ENCODE data around the gene UBA1.
A peak's percentile ranks its signal among the peaks of the same experiment; 100 is the strongest.

UBA1 gene

GRCh38 chrX:47189906-47190305 lies 3.7 kb upstream of the UBA1 start:
- no peak for DNase-seq (ENCODE audit: low spot score)

GRCh38 chrX:47190445-47191269 lies 3.0 kb upstream of the UBA1 start:
- DNase-seq (ENCODE audit: low spot score), result peak; percentile 88

- no peak for DNase-seq (ENCODE audit: low spot score)
These were observed 2.3 kb upstream of the UBA1 start for GRCh38 chrX:47191331-47191730.

GRCh38 chrX:47191806-47192401 lies 1.7 kb upstream of the UBA1 start:
- no peak for DNase-seq (ENCODE audit: low spot score)

- DNase-seq (ENCODE audit: low spot score), result no peak
These were observed 662 bp downstream of the UBA1 start for GRCh38 chrX:47194194-47194787.

GRCh38 chrX:47196098-47196497 lies 2.5 kb downstream of the UBA1 start:
- DNase-seq (ENCODE audit: low spot score), result no peak

- DNase-seq (ENCODE audit: low spot score), result no peak
These were observed 3.9 kb downstream of the UBA1 start for GRCh38 chrX:47197526-47197925.

- DNase-seq (ENCODE audit: low spot score), result no peak
These were observed 4.5 kb downstream of the UBA1 start for GRCh38 chrX:47198026-47198686.

- DNase-seq (ENCODE audit: low spot score), result no peak
These were observed 5.1 kb downstream of the UBA1 start for GRCh38 chrX:47198687-47199080.

GRCh38 chrX:47199286-47199685 lies 5.7 kb downstream of the UBA1 start:
- DNase-seq (ENCODE audit: low spot score), result no peak

GRCh38 chrX:47200385-47201150 lies 6.9 kb downstream of the UBA1 start:
- DNase-seq (ENCODE audit: low spot score), result no peak

GRCh38 chrX:47201345-47201944 lies 7.8 kb downstream of the UBA1 start:
- no peak for DNase-seq (ENCODE audit: low spot score)

GRCh38 chrX:47202316-47202715 lies 8.7 kb downstream of the UBA1 start:
- no peak for DNase-seq (ENCODE audit: low spot score)

GRCh38 chrX:47202877-47203276 lies 9.2 kb downstream of the UBA1 start:
- no peak for DNase-seq (ENCODE audit: low spot score)

GRCh38 chrX:47204970-47205369 lies 11.3 kb downstream of the UBA1 start:
- no peak for DNase-seq (ENCODE audit: low spot score)

GRCh38 chrX:47206316-47206715 lies 12.7 kb downstream of the UBA1 start:
- no peak for DNase-seq (ENCODE audit: low spot score)

- DNase-seq (ENCODE audit: low spot score), result no peak
These were observed 14.5 kb downstream of the UBA1 start for GRCh38 chrX:47208108-47208507.

- no peak for DNase-seq (ENCODE audit: low spot score)
These were observed 16.0 kb downstream of the UBA1 start for GRCh38 chrX:47209508-47210238.

- DNase-seq (ENCODE audit: low spot score), result no peak
These were observed 17.2 kb downstream of the UBA1 start for GRCh38 chrX:47210661-47211425.
